Measurements from ENCODE around the gene COL18A1. TPM values are rescaled to one million over a fixed set of nuclear protein-coding genes. Genes with fewer than 3 reads are reported as not detected.

The COL18A1 gene
- polyA plus RNA-seq, 1 of the 3 experiments (the other 2 are of a cell fraction): 118 TPM

DNA sequence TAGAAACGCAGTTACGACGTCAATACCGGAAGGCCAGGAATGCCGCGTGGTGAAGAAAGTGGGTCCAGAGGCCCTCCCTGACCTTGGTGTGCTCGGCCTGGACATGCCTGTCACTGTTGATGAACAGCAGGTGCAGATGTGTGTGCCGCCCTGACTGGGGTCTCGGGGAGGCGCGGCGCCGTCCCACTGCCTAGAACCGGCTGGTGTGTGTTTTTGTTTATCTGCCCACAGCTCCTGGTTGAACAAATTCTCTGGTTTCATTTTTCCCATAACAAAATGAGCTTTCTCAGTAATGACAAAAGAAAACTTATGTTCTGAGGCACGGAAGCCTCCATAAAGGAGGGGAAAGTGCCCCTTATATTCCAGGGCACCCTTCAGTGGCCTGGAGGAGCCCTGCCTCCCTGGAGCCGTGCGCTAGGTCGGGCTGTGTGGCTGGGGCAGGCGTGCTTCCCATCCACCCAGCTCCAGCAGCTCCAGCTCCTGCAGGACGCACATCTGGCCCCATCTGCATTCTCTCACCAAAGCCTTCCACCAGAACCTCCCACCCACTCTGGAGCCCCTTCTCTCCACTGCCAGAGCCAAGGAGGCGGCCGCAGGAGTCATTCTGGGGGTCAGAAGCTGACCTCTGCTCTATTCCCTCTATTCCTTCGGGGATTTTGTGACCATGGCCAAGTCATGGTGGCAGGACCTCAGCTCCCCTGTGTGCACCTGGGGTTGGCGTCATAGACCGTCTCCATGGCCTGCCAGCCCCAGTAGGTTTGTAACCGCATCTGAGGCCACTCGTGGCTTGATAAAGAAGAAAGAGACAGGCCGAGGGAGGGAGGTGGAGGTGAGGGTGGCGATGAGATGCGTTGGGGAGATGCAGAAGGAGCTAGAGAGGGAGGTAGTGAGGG lies 20.1 kb upstream of the COL18A1 start:
- Histone ChIP-seq H3K9ac (no peak overlapping the region), H3K4me2 (no peak overlapping the region), H3K4me3 (ENCODE audit: low read depth in 2 of 2, low read length in 1 of 2) (no peak overlapping the region), H2AFZ (ENCODE audit: low read depth) (no peak overlapping the region), H3K9me2 (no peaks in the 10 kb centered on the region), H4K20me1 (ENCODE audit: insufficient read depth) (no peaks in the 10 kb centered on the region), H3K4me1 (ENCODE audit: control insufficient read depth in 1 of 2, insufficient read depth in 2 of 2, low read depth in 1 of 2, low read length in 1 of 2) (peaks cover 9 to 13% of the 10 kb centered on the region in 2 experiments; a peak in 2 of 4 replicates), H3F3A (replicated peaks; ENCODE audit: insufficient read depth) (no peaks in the 10 kb centered on the region), H3K9me3 (no peaks in the 10 kb centered on the region), H3K36me3 (replicated peaks in 1 of 2; ENCODE audit: control insufficient read depth in 1 of 2, insufficient read depth in 2 of 2, low read length in 1 of 2) (no peaks in the 10 kb centered on the region), H3K27ac (ENCODE audit: low read depth in 2 of 2, low read length in 1 of 2) (no peak overlapping the region), H3K27me3 (ENCODE audit: insufficient read depth) (no peaks in the 10 kb centered on the region), H3K79me2 (ENCODE audit: insufficient read depth) (no peaks in the 10 kb centered on the region)
- no peak for DNase-seq
- TF ChIP-seq TEAD4 (IDR thresholded peaks at IDR 0.05; ENCODE audit: borderline replicate concordance, insufficient read depth) (no peak), MEF2A (IDR thresholded peaks at IDR 0.05; ENCODE audit: borderline replicate concordance, low read depth) (no peak), CHD2 (IDR thresholded peaks at IDR 0.05; ENCODE audit: low read length, partially characterized antibody) (no peak)
- WGBS (ENCODE audit: low lambda C conversion rate): 86% methylated on average over 28 of the region's 30 CpGs
- ChIA-PET POLR2A (no interaction called here), CTCF (interaction anchor here (0.8 to 1.4 kb wide), 2 partner anchors 38 to 246 kb away, joined by 3 to 4 read pairs; no protein-coding TSS in a partner anchor)

DNA sequence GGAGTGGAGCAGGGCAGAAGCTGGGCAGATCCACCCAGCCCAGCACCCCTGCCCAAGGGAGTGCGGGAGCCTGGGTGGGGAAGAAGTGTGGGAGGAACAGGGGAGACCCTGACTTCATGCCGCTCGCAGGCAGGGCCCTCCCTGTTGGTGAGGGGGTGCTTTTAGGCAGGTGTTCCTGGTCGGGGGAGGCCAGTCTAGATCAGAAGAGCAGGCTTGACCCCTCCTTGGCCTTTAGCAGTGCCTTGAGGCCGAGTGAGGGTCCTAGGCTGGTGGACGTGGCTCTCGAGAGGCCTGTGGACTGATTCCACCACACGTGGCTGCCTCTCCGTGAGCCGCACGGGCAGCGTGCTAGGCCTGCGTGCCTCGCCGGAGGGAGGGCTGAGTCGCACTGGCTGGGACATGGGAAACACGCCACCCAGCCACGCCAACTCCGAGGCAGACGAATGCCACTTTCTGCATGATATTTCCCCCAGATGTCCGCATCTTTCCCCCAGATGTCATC lies 19.4 kb upstream of the COL18A1 start:
- Histone ChIP-seq H3K27me3 (ENCODE audit: insufficient read depth) (no peaks in the 10 kb centered on the region), H3K79me2 (ENCODE audit: insufficient read depth) (no peaks in the 10 kb centered on the region), H3K9ac (no peak overlapping the region), H3K27ac (ENCODE audit: low read depth in 2 of 2, low read length in 1 of 2) (no peak overlapping the region), H2AFZ (ENCODE audit: low read depth) (no peak overlapping the region), H4K20me1 (ENCODE audit: insufficient read depth) (no peaks in the 10 kb centered on the region), H3K9me2 (no peaks in the 10 kb centered on the region), H3K4me3 (ENCODE audit: low read depth in 2 of 2, low read length in 1 of 2) (no peak overlapping the region), H3K9me3 (no peaks in the 10 kb centered on the region), H3K4me1 (ENCODE audit: control insufficient read depth in 1 of 2, insufficient read depth in 2 of 2, low read depth in 1 of 2, low read length in 1 of 2) (peaks cover 9 to 13% of the 10 kb centered on the region in 2 experiments; a peak in 2 of 4 replicates), H3F3A (replicated peaks; ENCODE audit: insufficient read depth) (no peaks in the 10 kb centered on the region), H3K36me3 (replicated peaks in 1 of 2; ENCODE audit: control insufficient read depth in 1 of 2, insufficient read depth in 2 of 2, low read length in 1 of 2) (no peaks in the 10 kb centered on the region), H3K4me2 (no peak overlapping the region)
- 73% methylated on average over 3 of the region's 21 CpGs for WGBS (ENCODE audit: low lambda C conversion rate)
- CTCF ChIA-PET: interaction anchor here (1.4 kb wide), 1 partner anchor 247 kb away, joined by 4 read pairs; no protein-coding TSS in a partner anchor
- POLR2A ChIA-PET: no interaction called here
- TF ChIP-seq RAD21 (IDR thresholded peaks at IDR 0.05; ENCODE audit: low read length): no peak
- no peak for TF ChIP-seq ELF1 (IDR thresholded peaks at IDR 0.05)
- TF ChIP-seq, protein P1, sequence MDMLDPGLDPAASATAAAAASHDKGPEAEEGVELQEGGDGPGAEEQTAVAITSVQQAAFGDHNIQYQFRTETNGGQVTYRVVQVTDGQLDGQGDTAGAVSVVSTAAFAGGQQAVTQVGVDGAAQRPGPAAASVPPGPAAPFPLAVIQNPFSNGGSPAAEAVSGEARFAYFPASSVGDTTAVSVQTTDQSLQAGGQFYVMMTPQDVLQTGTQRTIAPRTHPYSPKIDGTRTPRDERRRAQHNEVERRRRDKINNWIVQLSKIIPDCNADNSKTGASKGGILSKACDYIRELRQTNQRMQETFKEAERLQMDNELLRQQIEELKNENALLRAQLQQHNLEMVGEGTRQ (IDR thresholded peaks at IDR 0.05; ENCODE audit: borderline replicate concordance, low read depth, low read length): no peak
- TF ChIP-seq, protein P2, sequence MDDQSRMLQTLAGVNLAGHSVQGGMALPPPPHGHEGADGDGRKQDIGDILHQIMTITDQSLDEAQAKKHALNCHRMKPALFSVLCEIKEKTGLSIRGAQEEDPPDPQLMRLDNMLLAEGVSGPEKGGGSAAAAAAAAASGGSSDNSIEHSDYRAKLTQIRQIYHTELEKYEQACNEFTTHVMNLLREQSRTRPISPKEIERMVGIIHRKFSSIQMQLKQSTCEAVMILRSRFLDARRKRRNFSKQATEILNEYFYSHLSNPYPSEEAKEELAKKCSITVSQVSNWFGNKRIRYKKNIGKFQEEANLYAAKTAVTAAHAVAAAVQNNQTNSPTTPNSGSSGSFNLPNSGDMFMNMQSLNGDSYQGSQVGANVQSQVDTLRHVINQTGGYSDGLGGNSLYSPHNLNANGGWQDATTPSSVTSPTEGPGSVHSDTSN (IDR thresholded peaks at IDR 0.05): no peak
- TF ChIP-seq, protein P3, sequence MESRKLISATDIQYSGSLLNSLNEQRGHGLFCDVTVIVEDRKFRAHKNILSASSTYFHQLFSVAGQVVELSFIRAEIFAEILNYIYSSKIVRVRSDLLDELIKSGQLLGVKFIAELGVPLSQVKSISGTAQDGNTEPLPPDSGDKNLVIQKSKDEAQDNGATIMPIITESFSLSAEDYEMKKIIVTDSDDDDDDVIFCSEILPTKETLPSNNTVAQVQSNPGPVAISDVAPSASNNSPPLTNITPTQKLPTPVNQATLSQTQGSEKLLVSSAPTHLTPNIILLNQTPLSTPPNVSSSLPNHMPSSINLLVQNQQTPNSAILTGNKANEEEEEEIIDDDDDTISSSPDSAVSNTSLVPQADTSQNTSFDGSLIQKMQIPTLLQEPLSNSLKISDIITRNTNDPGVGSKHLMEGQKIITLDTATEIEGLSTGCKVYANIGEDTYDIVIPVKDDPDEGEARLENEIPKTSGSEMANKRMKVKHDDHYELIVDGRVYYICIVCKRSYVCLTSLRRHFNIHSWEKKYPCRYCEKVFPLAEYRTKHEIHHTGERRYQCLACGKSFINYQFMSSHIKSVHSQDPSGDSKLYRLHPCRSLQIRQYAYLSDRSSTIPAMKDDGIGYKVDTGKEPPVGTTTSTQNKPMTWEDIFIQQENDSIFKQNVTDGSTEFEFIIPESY (IDR thresholded peaks at IDR 0.05; ENCODE audit: borderline replicate concordance, low read depth): no peak
- TF ChIP-seq MEF2A (IDR thresholded peaks at IDR 0.05; ENCODE audit: borderline replicate concordance, low read depth): no peak
- TF ChIP-seq, protein P4, sequence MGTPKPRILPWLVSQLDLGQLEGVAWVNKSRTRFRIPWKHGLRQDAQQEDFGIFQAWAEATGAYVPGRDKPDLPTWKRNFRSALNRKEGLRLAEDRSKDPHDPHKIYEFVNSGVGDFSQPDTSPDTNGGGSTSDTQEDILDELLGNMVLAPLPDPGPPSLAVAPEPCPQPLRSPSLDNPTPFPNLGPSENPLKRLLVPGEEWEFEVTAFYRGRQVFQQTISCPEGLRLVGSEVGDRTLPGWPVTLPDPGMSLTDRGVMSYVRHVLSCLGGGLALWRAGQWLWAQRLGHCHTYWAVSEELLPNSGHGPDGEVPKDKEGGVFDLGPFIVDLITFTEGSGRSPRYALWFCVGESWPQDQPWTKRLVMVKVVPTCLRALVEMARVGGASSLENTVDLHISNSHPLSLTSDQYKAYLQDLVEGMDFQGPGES (IDR thresholded peaks at IDR 0.05; ENCODE audit: low read depth, low read length): no peak
- no peak for TF ChIP-seq YY1 (IDR thresholded peaks at IDR 0.05; ENCODE audit: low read depth)
- DNase-seq: no peak
